Astrocyte (in vitro differentiated cells and primary cell): Measurements from ENCODE around the gene CENPL.

Source experiments
- EZH2 ChIP-seq: IDR thresholded peaks from 2 replicates; pipeline ENCODE4 v1.6.1; 2012; ENCODE audit warnings: mild to moderate bottlenecking, low read length, inconsistent platforms; ENCODE audit not compliant: insufficient read depth
- TF ChIP-seq, protein P1 (sequence below): IDR thresholded peaks from 2 replicates; pipeline ENCODE4 v1.5.1; 2011; ENCODE audit warnings: low read depth, mild to moderate bottlenecking, inconsistent platforms, low read length, moderate library complexity; ENCODE audit not compliant: insufficient read depth

- TF ChIP-seq EZH2, result no peak
- TF ChIP-seq, protein P1, sequence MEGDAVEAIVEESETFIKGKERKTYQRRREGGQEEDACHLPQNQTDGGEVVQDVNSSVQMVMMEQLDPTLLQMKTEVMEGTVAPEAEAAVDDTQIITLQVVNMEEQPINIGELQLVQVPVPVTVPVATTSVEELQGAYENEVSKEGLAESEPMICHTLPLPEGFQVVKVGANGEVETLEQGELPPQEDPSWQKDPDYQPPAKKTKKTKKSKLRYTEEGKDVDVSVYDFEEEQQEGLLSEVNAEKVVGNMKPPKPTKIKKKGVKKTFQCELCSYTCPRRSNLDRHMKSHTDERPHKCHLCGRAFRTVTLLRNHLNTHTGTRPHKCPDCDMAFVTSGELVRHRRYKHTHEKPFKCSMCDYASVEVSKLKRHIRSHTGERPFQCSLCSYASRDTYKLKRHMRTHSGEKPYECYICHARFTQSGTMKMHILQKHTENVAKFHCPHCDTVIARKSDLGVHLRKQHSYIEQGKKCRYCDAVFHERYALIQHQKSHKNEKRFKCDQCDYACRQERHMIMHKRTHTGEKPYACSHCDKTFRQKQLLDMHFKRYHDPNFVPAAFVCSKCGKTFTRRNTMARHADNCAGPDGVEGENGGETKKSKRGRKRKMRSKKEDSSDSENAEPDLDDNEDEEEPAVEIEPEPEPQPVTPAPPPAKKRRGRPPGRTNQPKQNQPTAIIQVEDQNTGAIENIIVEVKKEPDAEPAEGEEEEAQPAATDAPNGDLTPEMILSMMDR, result no peak
Observed at GRCh38 chr1:173861731-173862145, 37.1 kb upstream of the CENPL start.
